NB4 (cell line): ENCODE results near the gene GBF1.
A peak's percentile ranks its signal among the peaks of the same experiment; 100 is the strongest.

Source experiments
- CTCF ChIP-seq: IDR thresholded peaks from one replicate; pipeline ENCODE4 v1.5.1; 2012; ENCODE audit warnings: low read depth, low read length
- MAX ChIP-seq: IDR thresholded peaks from 2 replicates; pipeline ENCODE4 v1.6.1; 2011; ENCODE audit warnings: low read depth, low read length
- MYC ChIP-seq: IDR thresholded peaks from 2 replicates; pipeline ENCODE4 v1.6.1; 2011; ENCODE audit warnings: low read depth, low read length
- POLR2A ChIP-seq: IDR thresholded peaks from 2 replicates; pipeline ENCODE4 v1.6.1; 2011; ENCODE audit warnings: mild to moderate bottlenecking; ENCODE audit not compliant: insufficient read length; ENCODE audit errors: extremely low read depth

- TF ChIP-seq CTCF (no peak), POLR2A (peak; percentile 29), MAX (no peak), MYC (0 out of 2 replicates have a peak, but pooled peaks have one; percentile 14)
These were observed 150.3 kb downstream of the GBF1 start, which contains the start of gene NFKB2 for GRCh38 chr10:102395400-102396316.
